ENCODE data around the gene SFXN3.
A peak's percentile ranks its signal among the peaks of the same experiment; 100 is the strongest.

Gene SFXN3

DNA sequence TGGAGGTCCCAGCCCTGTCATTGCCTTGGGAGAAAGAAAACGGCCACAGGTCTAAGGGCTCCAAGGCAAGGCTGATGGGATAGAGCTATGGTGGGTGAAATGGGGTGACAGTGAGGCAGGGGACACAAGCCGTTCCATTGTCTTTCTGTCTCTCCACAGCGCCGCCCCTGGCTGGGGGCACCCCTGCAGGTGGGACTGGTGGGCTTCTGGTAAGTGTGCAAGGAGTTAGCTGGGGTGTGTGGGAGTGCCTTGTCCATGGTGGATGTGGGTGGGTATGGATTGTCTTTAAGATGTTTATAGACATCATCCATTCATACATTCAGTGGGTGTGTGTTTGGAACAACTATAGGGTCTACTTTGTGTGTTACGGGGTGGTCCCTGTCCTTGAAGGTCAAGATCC lies 7.5 kb downstream of the SFXN3 start:
- H3K27ac ChIP-seq: no peak overlapping the region
- H3K27me3 ChIP-seq (ENCODE audit: control insufficient read depth, insufficient read depth, low read length): no peaks in the 10 kb centered on the region
- peaks cover 16% of the 10 kb centered on the region for H3K4me1 ChIP-seq
- H3K9me3 ChIP-seq (ENCODE audit: control insufficient read depth, low read length): no peaks in the 10 kb centered on the region
- TF ChIP-seq, protein P1, sequence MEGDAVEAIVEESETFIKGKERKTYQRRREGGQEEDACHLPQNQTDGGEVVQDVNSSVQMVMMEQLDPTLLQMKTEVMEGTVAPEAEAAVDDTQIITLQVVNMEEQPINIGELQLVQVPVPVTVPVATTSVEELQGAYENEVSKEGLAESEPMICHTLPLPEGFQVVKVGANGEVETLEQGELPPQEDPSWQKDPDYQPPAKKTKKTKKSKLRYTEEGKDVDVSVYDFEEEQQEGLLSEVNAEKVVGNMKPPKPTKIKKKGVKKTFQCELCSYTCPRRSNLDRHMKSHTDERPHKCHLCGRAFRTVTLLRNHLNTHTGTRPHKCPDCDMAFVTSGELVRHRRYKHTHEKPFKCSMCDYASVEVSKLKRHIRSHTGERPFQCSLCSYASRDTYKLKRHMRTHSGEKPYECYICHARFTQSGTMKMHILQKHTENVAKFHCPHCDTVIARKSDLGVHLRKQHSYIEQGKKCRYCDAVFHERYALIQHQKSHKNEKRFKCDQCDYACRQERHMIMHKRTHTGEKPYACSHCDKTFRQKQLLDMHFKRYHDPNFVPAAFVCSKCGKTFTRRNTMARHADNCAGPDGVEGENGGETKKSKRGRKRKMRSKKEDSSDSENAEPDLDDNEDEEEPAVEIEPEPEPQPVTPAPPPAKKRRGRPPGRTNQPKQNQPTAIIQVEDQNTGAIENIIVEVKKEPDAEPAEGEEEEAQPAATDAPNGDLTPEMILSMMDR (IDR thresholded peaks at IDR 0.05): no peak
- no peak overlapping the region for H2AFZ ChIP-seq
- H3K36me3 ChIP-seq (ENCODE audit: control insufficient read depth, insufficient read depth, low read length): no peaks in the 10 kb centered on the region
- H3K4me3 ChIP-seq (ENCODE audit: low read depth, low read length): no peak overlapping the region
- H3K4me2 ChIP-seq (ENCODE audit: low read length): no peak overlapping the region
- H3K79me2 ChIP-seq: no peaks in the 10 kb centered on the region
- no peak overlapping the region for H3K9ac ChIP-seq

DNA sequence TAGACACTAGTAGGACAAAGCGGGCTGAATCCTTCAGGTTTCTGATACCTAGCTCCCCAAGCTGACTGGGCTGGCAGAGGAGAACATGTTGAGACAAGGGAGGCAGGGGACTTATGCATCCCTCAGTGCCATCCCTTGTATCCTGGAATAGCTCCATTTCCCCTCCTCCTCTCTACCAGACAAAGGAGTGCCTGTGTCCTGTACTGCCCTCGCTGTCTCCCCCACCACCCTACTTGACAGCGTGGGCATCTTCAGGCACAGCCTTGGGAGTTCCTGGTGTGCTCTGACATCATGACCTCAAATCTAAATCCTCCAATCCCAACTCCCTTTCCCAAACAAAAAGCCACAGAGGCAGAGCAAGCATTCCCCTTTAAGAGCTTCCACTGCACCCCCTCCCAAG lies 9.0 kb downstream of the SFXN3 start:
- H3K4me3 ChIP-seq (ENCODE audit: low read depth, low read length): no peak overlapping the region
- no peaks in the 10 kb centered on the region for H3K36me3 ChIP-seq (ENCODE audit: control insufficient read depth, insufficient read depth, low read length)
- H3K27ac ChIP-seq: no peak overlapping the region
- peaks cover 16% of the 10 kb centered on the region for H3K4me1 ChIP-seq
- H3K9me3 ChIP-seq (ENCODE audit: control insufficient read depth, low read length): no peaks in the 10 kb centered on the region
- no peaks in the 10 kb centered on the region for H3K27me3 ChIP-seq (ENCODE audit: control insufficient read depth, insufficient read depth, low read length)
- no peak overlapping the region for H2AFZ ChIP-seq
- H3K4me2 ChIP-seq (ENCODE audit: low read length): no peak overlapping the region
- no peaks in the 10 kb centered on the region for H3K79me2 ChIP-seq
- H3K9ac ChIP-seq: no peak overlapping the region
- TF ChIP-seq, protein P1 (IDR thresholded peaks at IDR 0.05): no peak

DNA sequence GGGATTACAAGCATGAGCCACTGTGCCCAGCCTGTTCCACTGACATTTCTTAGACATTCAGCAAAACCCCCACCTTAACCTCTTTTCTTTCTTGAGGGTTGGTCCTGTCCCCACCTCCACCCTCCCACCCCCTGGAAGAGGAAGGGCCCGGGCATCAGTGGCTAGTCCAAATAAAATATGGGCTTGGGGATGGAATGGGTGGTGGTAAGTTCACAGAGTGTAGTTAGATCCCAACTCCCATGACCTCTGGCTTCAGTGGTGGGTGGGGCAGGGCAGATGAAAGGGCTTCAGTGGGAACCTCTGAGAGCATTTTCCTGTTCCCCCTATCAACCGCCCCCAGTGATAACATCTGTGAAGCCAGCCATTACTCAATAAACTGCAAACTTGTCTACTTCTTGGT lies 9.8 kb downstream of the SFXN3 start:
- Histone ChIP-seq H3K27ac (no peak overlapping the region), H2AFZ (no peak overlapping the region), H3K4me1 (peaks cover 16% of the 10 kb centered on the region), H3K9ac (no peak overlapping the region), H3K4me2 (ENCODE audit: low read length) (no peak overlapping the region), H3K27me3 (ENCODE audit: control insufficient read depth, insufficient read depth, low read length) (no peaks in the 10 kb centered on the region), H3K79me2 (no peaks in the 10 kb centered on the region), H3K4me3 (ENCODE audit: low read depth, low read length) (no peak overlapping the region), H3K36me3 (ENCODE audit: control insufficient read depth, insufficient read depth, low read length) (no peaks in the 10 kb centered on the region), H3K9me3 (ENCODE audit: control insufficient read depth, low read length) (no peaks in the 10 kb centered on the region)
- TF ChIP-seq, protein P1 (IDR thresholded peaks at IDR 0.05): no peak

DNA sequence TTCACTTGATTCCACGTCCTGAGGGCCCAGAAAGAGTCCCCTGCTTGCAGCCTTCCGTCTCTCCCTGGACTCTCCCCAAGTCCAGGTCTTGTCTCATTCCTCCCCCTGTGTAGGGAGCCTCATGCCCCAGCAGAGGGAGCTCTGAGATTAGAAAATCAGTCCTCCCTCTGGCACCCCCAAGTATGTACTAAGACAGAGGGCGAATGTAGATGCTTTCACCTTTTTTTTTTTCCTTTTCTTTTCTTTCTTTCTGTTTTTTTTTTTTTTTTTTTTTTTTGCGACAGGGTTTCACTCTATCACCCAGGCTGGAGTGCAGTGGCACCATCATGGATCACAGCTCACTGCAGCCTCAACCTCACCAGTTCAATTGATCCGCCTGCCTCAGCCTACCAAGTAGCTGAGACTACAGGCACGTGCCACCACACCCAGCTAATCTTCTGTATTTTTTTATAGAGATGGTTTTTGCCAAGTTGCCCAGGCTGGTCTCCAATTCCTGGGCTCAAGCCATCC lies 10.3 kb downstream of the SFXN3 start:
- Histone ChIP-seq H3K27me3 (ENCODE audit: control insufficient read depth, insufficient read depth, low read length) (no peaks in the 10 kb centered on the region), H3K9ac (no peak overlapping the region), H3K9me3 (ENCODE audit: control insufficient read depth, low read length) (no peaks in the 10 kb centered on the region), H3K4me1 (peaks cover 16% of the 10 kb centered on the region), H3K27ac (no peak overlapping the region), H3K4me3 (ENCODE audit: low read depth, low read length) (no peak overlapping the region), H3K4me2 (ENCODE audit: low read length) (no peak overlapping the region), H2AFZ (no peak overlapping the region), H3K79me2 (no peaks in the 10 kb centered on the region), H3K36me3 (ENCODE audit: control insufficient read depth, insufficient read depth, low read length) (no peaks in the 10 kb centered on the region)
- TF ChIP-seq, protein P1 (IDR thresholded peaks at IDR 0.05): peak; percentile 90

DNA sequence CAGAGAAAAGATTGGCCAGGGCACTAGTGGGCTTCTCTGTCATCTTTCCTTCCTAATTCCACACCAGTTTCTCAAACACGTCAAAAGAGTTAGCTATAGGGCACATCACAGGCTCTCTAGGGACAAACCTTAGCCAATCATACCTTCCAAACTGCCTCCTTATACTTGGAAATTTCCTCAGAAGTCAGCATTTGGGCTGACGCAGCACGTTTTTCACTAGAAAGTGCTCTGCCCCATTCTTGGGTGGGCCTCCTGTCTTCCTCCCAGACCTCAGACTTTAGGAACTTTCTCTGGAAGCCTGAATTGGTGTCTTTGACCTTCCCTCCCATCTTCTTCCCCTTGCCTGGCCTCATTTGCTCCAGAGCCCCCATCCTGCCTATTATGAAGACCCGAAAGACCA lies 11.1 kb downstream of the SFXN3 start:
- Histone ChIP-seq H3K4me1 (peaks cover 16% of the 10 kb centered on the region), H3K27ac (peak overlapping the region; percentile 83), H3K4me2 (ENCODE audit: low read length) (peak overlapping the region; percentile 62), H3K4me3 (ENCODE audit: low read depth, low read length) (peak overlapping the region; percentile 63), H2AFZ (peak overlapping the region; percentile 99), H3K9ac (no peak overlapping the region), H3K36me3 (ENCODE audit: control insufficient read depth, insufficient read depth, low read length) (no peaks in the 10 kb centered on the region), H3K9me3 (ENCODE audit: control insufficient read depth, low read length) (no peaks in the 10 kb centered on the region), H3K27me3 (ENCODE audit: control insufficient read depth, insufficient read depth, low read length) (no peaks in the 10 kb centered on the region), H3K79me2 (no peaks in the 10 kb centered on the region)
- TF ChIP-seq, protein P1 (IDR thresholded peaks at IDR 0.05): no peak
